Esophagus muscularis mucosa (tissue), 4 donors: Measurements from ENCODE around the gene NAA60. TPM values are rescaled to one million over a fixed set of nuclear protein-coding genes. Genes with fewer than 3 reads are reported as not detected.
"Not testable (repeated sequence)": the region's sequence is repeated elsewhere in the genome, so short reads cannot be mapped to it uniquely, and the experiment has no call there.

Experiments used
- DNase-seq: peaks from one replicate; pipeline ENCODE4 v3.0.0-alpha.2; 2017; ENCODE audit errors: extremely low spot score
- H3K27ac ChIP-seq, 4 donors: fragments of 200-600 bp; sonication (generic); replicated peaks in 1 of 4; 1 replicate in 3 of 4; 2 replicates in 1 of 4; pipeline ENCODE4 v1.5.1; 2016 to 2019; ENCODE audit warnings: mild to moderate bottlenecking in 1 of 4
- H3K27me3 ChIP-seq, 4 donors: fragments of 200-600 bp; sonication (generic); one replicate each; pipeline versions ENCODE4 v1.5.1 to v1.6.0; 2016 to 2019
- H3K36me3 ChIP-seq, 4 donors: fragments of 200-600 bp; sonication (generic); one replicate each; pipeline ENCODE4 v1.5.1; 2016 to 2019
- H3K4me1 ChIP-seq, 4 donors: fragments of 200-600 bp; sonication (generic); one replicate each; pipeline ENCODE4 v1.5.1; 2016 to 2019
- H3K4me3 ChIP-seq, 4 donors: fragments of 200-600 bp; sonication (generic); 1 replicate in 2 of 4; 2 replicates in 2 of 4; pipeline ENCODE4 v1.5.1; 2016 to 2019; ENCODE audit warnings: mild to moderate bottlenecking in 4 of 4, moderate library complexity in 1 of 4
- H3K9me3 ChIP-seq, 4 donors: fragments of 200-600 bp; sonication (generic); 1 replicate in 3 of 4; 2 replicates in 1 of 4; pipeline ENCODE4 v1.5.1; 2016 to 2019
- CTCF ChIP-seq, 3 experiments: fragments of 200-600 bp in 2 of 3; fragments of 450-650 bp in 1 of 3; sonication (generic) in 2 of 3; IDR thresholded peaks; one replicate each; pipeline ENCODE4 v1.5.1; 2017 to 2019; ENCODE audit warnings: antibody characterized with exemption in 3 of 3, mild to moderate bottlenecking in 2 of 3, moderate library complexity in 1 of 3
- EP300 ChIP-seq: sonication (generic); formaldehyde crosslinking; IDR thresholded peaks from one replicate; pipeline ENCODE4 v1.6.1; 2017; ENCODE audit warnings: antibody characterized with exemption
- POLR2A ChIP-seq: fragments of 450-650 bp; IDR thresholded peaks from one replicate; pipeline ENCODE4 v1.6.1; 2017; ENCODE audit warnings: antibody characterized with exemption, moderate library complexity, mild to moderate bottlenecking, low read depth
- POLR2AphosphoS5 ChIP-seq, 2 donors: sonication (generic); formaldehyde crosslinking; IDR thresholded peaks; one replicate each; pipeline ENCODE4 v1.6.1; 2017; ENCODE audit warnings: antibody characterized with exemption in 2 of 2
- WGBS: methylation state at CpG from one replicate; pipeline ENCODE4 v1.1.5; 2018; 5-methylcytosine and 5-hydroxymethylcytosine counted together
- intact Hi-C: fragments of 100-400 bp; cut with DNase I; formaldehyde crosslinking; loops from one replicate; pipeline ENCODE4 v1.15.1; 2023
- total RNA-seq, 4 donors: library from RNA; depleted of rRNA; stranded (reverse); fragments of >200 nt; gene quantifications; one replicate each; pipeline versions ENCODE4 v1.1.0 to v1.2.1, GENCODE V29; 2016

The NAA60 gene
- total RNA-seq, 4 donors from 2014 or later: 28.0 to 59.8 (median 47.8) TPM

- H3K27me3 ChIP-seq, H3K4me1 ChIP-seq, H3K4me3 ChIP-seq, H3K9me3 ChIP-seq, intact Hi-C loops, DNase-seq, H3K27ac ChIP-seq: not testable (repeated sequence)
- peaks cover 39 to 89% (median 66%) of the 10 kb centered on the region in 4 donors for H3K36me3 ChIP-seq
- WGBS: 67% methylated on average over 11 of the region's 12 CpGs
- TF ChIP-seq POLR2AphosphoS5 (IDR thresholded peaks at IDR 0.05): peak in 1 of 2 donors; percentile 14
- TF ChIP-seq CTCF (IDR thresholded peaks at IDR 0.05): peak; percentile 54 to 72 (median 65)
These were observed 83.8 kb downstream of the NAA60 start for GRCh38 chr16:3527216-3527829.

- DNase-seq: no peak
- TF ChIP-seq POLR2A: no peak
- no peak for TF ChIP-seq EP300
- TF ChIP-seq POLR2AphosphoS5 (IDR thresholded peaks at IDR 0.05): no peak
- TF ChIP-seq CTCF (IDR thresholded peaks at IDR 0.05): no peak
- 100% methylated on average over 2 of the region's 2 CpGs for WGBS
- Histone ChIP-seq H3K36me3 (peaks cover 45 to 89% (median 69%) of the 10 kb centered on the region in 4 donors), H3K4me1 (peaks cover 0 to 6% (median 3%) of the 10 kb centered on the region in 4 donors), H3K27ac (no peak overlapping the region), H3K27me3 (no peaks in the 10 kb centered on the region), H3K9me3 (no peaks in the 10 kb centered on the region), H3K4me3 (no peak overlapping the region)
- intact Hi-C loops: no loop called here
These were observed 84.9 kb downstream of the NAA60 start for GRCh38 chr16:3528406-3528805.

- no peaks in the 10 kb centered on the region for H3K27me3 ChIP-seq
- H3K9me3 ChIP-seq: no peaks in the 10 kb centered on the region
- no peak overlapping the region for H3K4me3 ChIP-seq
- intact Hi-C loops: no loop called here
- TF ChIP-seq EP300 (no peak), POLR2AphosphoS5 (IDR thresholded peaks at IDR 0.05) (no peak), POLR2A (no peak), CTCF (IDR thresholded peaks at IDR 0.05) (no peak)
- no peak overlapping the region for H3K27ac ChIP-seq
- peaks cover 0 to 6% (median 3%) of the 10 kb centered on the region in 4 donors for H3K4me1 ChIP-seq
- peaks cover 38 to 89% (median 69%) of the 10 kb centered on the region in 4 donors for H3K36me3 ChIP-seq
- DNase-seq: no peak
These were observed 85.7 kb downstream of the NAA60 start for GRCh38 chr16:3529175-3529574.

- DNase-seq: no peak
- H3K36me3 ChIP-seq: peaks cover 28 to 89% (median 72%) of the 10 kb centered on the region in 4 donors
- TF ChIP-seq POLR2AphosphoS5 (IDR thresholded peaks at IDR 0.05) (no peak), EP300 (no peak), CTCF (IDR thresholded peaks at IDR 0.05) (no peak), POLR2A (no peak)
These were observed 87.0 kb downstream of the NAA60 start for GRCh38 chr16:3530371-3530914.

More at GRCh38 chr16:3530371-3530914, 87.0 kb downstream of the NAA60 start:
- 92% methylated on average over 10 of the region's 12 CpGs for WGBS
- no peaks in the 10 kb centered on the region for H3K27me3 ChIP-seq
- H3K4me1 ChIP-seq: peaks cover 0 to 6% (median 3%) of the 10 kb centered on the region in 4 donors
- no peak overlapping the region for H3K27ac ChIP-seq
- intact Hi-C loops: no loop called here
- H3K4me3 ChIP-seq: no peak overlapping the region
- H3K9me3 ChIP-seq: no peaks in the 10 kb centered on the region
